HEK293 (cell line): ENCODE results near the gene COX8A.

Experiments used
- CTCF ChIA-PET: fragments of 350-600 bp; formaldehyde crosslinking; extraction: SDS; loops from one replicate; lab custom pipeline; 2021; ENCODE audit warnings: antibody characterized with exemption; lab: Yijun Ruan, JAX
- POLR2A ChIA-PET: fragments of 300-600 bp; formaldehyde crosslinking; extraction: SDS; loops from one replicate; lab custom pipeline; 2020; ENCODE audit warnings: antibody characterized with exemption, inconsistent platforms; lab: Yijun Ruan, JAX
- H3K27ac ChIP-seq: fragments of 200-500 bp; sonication (Bioruptor generic); 2 replicates; pipeline ENCODE4 v1.5.1; 2014; ENCODE audit warnings: low read depth, low read length, control low read depth, inconsistent platforms; ENCODE audit errors: extremely low read depth
- H3K36me3 ChIP-seq, 2 experiments: fragments of 200-500 bp in 1 of 2; sonication (Bioruptor generic) in 1 of 2; 1 replicate in 1 of 2; 2 replicates in 1 of 2; pipeline ENCODE4 v1.5.1; 2014 to 2017; ENCODE audit warnings: inconsistent platforms in 2 of 2, low read length in 2 of 2; ENCODE audit not compliant: control insufficient read depth in 2 of 2, insufficient read depth in 1 of 2
- H3K4me1 ChIP-seq: fragments of 200-500 bp; sonication (Bioruptor generic); 2 replicates; pipeline ENCODE4 v1.5.1; 2014; ENCODE audit warnings: mild to moderate bottlenecking, low read length, inconsistent platforms; ENCODE audit not compliant: control insufficient read depth, insufficient read depth
- H3K4me3 ChIP-seq: 2 replicates; pipeline ENCODE4 v1.5.1; 2011; ENCODE audit warnings: low read depth, mild to moderate bottlenecking, control low read depth, low read length, moderate library complexity
- H3K9me3 ChIP-seq: fragments of 200-500 bp; sonication (Bioruptor generic); 2 replicates; pipeline ENCODE4 v1.5.1; 2014; ENCODE audit warnings: low read depth, low read length, inconsistent platforms; ENCODE audit not compliant: control insufficient read depth, insufficient read depth
- ATF2 ChIP-seq: fragments of 450-650 bp; formaldehyde crosslinking; IDR thresholded peaks from 2 replicates; pipeline ENCODE4 v1.5.1; 2016; ENCODE audit warnings: missing biosample characterization, missing genetic modification characterization, low read depth
- HOXD13 ChIP-seq: sonication (generic); formaldehyde crosslinking; IDR thresholded peaks from 2 replicates; pipeline ENCODE4 v1.8.0; 2022; ENCODE audit warnings: missing genetic modification reagents, borderline replicate concordance
- PRDM2 ChIP-seq: fragments of 450-650 bp; formaldehyde crosslinking; IDR thresholded peaks from 2 replicates; pipeline ENCODE4 v1.5.1; 2016; ENCODE audit warnings: missing biosample characterization, missing genetic modification characterization, borderline replicate concordance
- SP3 ChIP-seq: fragments of 450-650 bp; formaldehyde crosslinking; IDR thresholded peaks from 2 replicates; pipeline ENCODE4 v1.5.1; 2016; ENCODE audit warnings: missing biosample characterization, missing genetic modification characterization
- ZNF112 ChIP-seq: fragments of 450-650 bp; formaldehyde crosslinking; IDR thresholded peaks from 2 replicates; pipeline ENCODE4 v1.5.0; 2017; ENCODE audit warnings: missing biosample characterization, missing genetic modification characterization
- ZNF169 ChIP-seq: fragments of 450-650 bp; formaldehyde crosslinking; IDR thresholded peaks from 2 replicates; pipeline ENCODE4 v1.5.1; 2016; ENCODE audit warnings: missing biosample characterization, missing genetic modification characterization
- ZNF214 ChIP-seq: fragments of 450-650 bp; formaldehyde crosslinking; IDR thresholded peaks from 2 replicates; pipeline ENCODE4 v1.5.1; 2017; ENCODE audit warnings: missing biosample characterization, mild to moderate bottlenecking, missing genetic modification characterization, borderline replicate concordance
- ZNF394 ChIP-seq: fragments of 450-650 bp; formaldehyde crosslinking; IDR thresholded peaks from 2 replicates; pipeline ENCODE4 v1.5.1; 2016; ENCODE audit warnings: missing biosample characterization, missing genetic modification characterization, mild to moderate bottlenecking, moderate library complexity, borderline replicate concordance
- ZNF488 ChIP-seq: fragments of 450-650 bp; formaldehyde crosslinking; IDR thresholded peaks from 2 replicates; pipeline ENCODE4 v1.5.1; 2016; ENCODE audit warnings: missing biosample characterization, missing genetic modification characterization
- ZNF629 ChIP-seq: fragments of 450-650 bp; formaldehyde crosslinking; IDR thresholded peaks from 2 replicates; pipeline ENCODE4 v1.5.1; 2017; ENCODE audit warnings: missing biosample characterization, missing genetic modification characterization
- ZNF664 ChIP-seq: fragments of 450-650 bp; formaldehyde crosslinking; IDR thresholded peaks from 2 replicates; pipeline ENCODE4 v1.5.1; 2016; ENCODE audit warnings: missing biosample characterization, missing genetic modification characterization
- ZNF704 ChIP-seq: fragments of 450-650 bp; formaldehyde crosslinking; IDR thresholded peaks from 2 replicates; pipeline ENCODE4 v1.5.1; 2016; ENCODE audit warnings: missing biosample characterization, missing genetic modification characterization
- ZNF791 ChIP-seq: fragments of 450-650 bp; formaldehyde crosslinking; IDR thresholded peaks from 2 replicates; pipeline ENCODE4 v1.5.1; 2016; ENCODE audit warnings: missing biosample characterization, missing genetic modification characterization
- ZNF843 ChIP-seq: fragments of 450-650 bp; formaldehyde crosslinking; IDR thresholded peaks from 2 replicates; pipeline ENCODE4 v1.5.1; 2016; ENCODE audit warnings: missing biosample characterization, missing genetic modification characterization
- ZSCAN18 ChIP-seq: fragments of 450-650 bp; formaldehyde crosslinking; IDR thresholded peaks from 2 replicates; pipeline ENCODE4 v1.5.1; 2016; ENCODE audit warnings: missing biosample characterization, missing genetic modification characterization
- ZSCAN4 ChIP-seq: fragments of 450-650 bp; formaldehyde crosslinking; IDR thresholded peaks from 2 replicates; pipeline ENCODE4 v1.5.1; 2017; ENCODE audit warnings: missing biosample characterization, missing genetic modification characterization
- ZXDB ChIP-seq: fragments of 450-650 bp; formaldehyde crosslinking; IDR thresholded peaks from 2 replicates; pipeline ENCODE4 v1.5.1; 2016; ENCODE audit warnings: missing biosample characterization, missing genetic modification characterization

COX8A gene

GRCh38 chr11:63966444-63966843, 8.0 kb upstream of the COX8A start:
- Histone ChIP-seq H3K36me3 (no peaks in the 10 kb centered on the region), H3K4me3 (no peak overlapping the region), H3K9me3 (no peaks in the 10 kb centered on the region), H3K4me1 (no peaks in the 10 kb centered on the region), H3K27ac (no peak overlapping the region)
- POLR2A ChIA-PET = interaction anchor here (0.6 to 1.4 kb wide), 2 partner anchors 8 to 219 kb away, joined by 3 to 6 read pairs; partner anchors contain the start of genes COX8A and STIP1
- CTCF ChIA-PET = interaction anchor here (1.9 kb wide), 1 partner anchor 20 kb away, joined by 7 read pairs; no protein-coding TSS in a partner anchor
- no peak for TF ChIP-seq ZNF394 (tag by site-specific recombination)
- no peak for TF ChIP-seq ZNF112
- no peak for TF ChIP-seq ATF2 (tag by site-specific recombination)
- TF ChIP-seq ZNF704 (tag by site-specific recombination) = no peak
- TF ChIP-seq ZXDB (tag by site-specific recombination) = no peak
- no peak for TF ChIP-seq ZSCAN4
- TF ChIP-seq ZSCAN18 = no peak
- TF ChIP-seq ZNF488 = no peak
- TF ChIP-seq SP3 (tag by site-specific recombination) = no peak
- TF ChIP-seq PRDM2 = no peak
- TF ChIP-seq ZNF664 (tag by site-specific recombination) = no peak
- TF ChIP-seq ZNF791 = no peak
- TF ChIP-seq ZNF169 (tag by site-specific recombination) = no peak
- TF ChIP-seq ZNF843 (tag by site-specific recombination) = no peak
- no peak for TF ChIP-seq ZNF629 (tag by site-specific recombination)
- TF ChIP-seq HOXD13 = no peak
- TF ChIP-seq ZNF214 (tag by site-specific recombination) = no peak
